ENCODE measurements around the gene MEX3A.
A peak's percentile ranks its signal among the peaks of the same experiment; 100 is the strongest.
"Not testable (repeated sequence)": the region's sequence is repeated elsewhere in the genome, so short reads cannot be mapped to it uniquely, and the experiment has no call there.

The MEX3A gene

DNA sequence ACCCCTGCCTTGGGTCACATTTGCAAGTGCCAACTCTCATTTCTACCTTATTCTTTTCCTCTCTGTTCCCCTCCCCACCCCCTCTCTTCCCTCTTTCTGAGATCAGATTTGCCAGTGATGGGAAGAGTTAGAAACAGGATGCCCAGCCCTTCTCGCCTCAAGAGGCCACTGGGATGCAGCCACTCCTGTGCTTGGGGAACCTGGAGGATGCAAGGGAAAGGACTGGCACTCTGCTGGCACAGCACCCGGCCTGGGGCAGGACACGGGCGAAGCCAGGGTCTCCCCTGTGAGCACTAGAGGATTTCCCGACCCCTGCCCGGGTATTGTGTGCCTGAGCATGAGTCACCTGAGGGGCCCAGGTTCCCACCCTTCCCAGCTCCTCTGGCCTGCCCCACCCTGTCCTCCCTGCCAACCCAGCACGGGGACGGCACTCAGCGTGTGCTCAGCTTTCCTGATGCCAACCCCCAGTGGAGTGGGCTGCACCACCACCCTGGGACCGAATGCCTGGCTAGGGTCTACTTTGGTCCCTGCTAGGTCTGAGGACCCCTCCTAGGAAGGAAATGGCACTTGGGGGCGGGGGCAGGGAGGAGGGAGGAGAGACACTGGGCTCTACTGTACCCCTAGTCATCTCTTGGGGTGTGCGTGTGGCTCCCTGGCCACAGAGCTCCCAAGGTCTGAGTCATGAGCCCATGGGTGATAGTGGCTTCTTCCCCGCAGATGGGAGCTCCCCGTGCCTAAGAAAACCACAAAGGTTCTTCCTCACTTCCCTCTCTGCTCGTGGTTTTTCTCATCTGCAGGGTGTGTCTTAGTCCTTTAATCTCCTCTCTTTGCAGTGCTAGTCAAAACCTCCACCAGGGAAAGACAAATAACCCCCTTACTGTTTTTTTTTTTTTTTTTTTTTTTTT is 44.6 kb upstream of the MEX3A start:
- peak overlapping the region; percentile 12 for H3K4me3 ChIP-seq (ENCODE audit: low read depth, low read length)

DNA sequence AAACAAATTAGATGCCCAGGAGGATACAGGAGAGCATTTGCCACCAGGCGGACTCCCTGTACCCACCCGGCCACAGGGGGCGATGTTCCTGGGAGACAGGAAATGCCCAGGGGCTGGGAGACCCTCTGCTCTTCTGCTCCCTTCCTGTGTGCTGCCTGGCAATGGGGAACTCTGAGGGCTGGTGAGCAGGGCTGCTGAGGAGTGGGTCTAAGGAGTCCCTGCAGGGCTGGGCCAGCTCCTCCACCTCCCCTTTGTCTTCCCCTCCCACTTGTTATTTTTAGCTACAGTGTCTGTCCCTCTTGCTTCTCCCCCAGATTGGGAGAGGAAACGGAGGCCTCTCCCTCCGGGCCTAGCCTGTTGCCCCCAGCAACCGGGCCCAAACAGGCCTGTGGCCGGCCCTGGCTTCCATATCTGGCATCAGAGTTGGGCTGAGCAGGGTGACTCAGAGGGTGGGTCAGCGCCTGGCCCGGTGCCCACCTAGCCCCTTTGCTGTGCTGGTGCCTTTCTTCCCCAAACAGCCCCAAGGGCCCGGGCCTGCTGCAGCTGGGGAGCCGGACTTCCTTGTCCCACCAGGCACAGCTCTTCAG is 43.9 kb upstream of the MEX3A start:
- peak overlapping the region; percentile 12 for H3K4me3 ChIP-seq (ENCODE audit: low read depth, low read length)
- DNase-seq (ENCODE audit: low read depth) = no peak
- TF ChIP-seq, protein P1, sequence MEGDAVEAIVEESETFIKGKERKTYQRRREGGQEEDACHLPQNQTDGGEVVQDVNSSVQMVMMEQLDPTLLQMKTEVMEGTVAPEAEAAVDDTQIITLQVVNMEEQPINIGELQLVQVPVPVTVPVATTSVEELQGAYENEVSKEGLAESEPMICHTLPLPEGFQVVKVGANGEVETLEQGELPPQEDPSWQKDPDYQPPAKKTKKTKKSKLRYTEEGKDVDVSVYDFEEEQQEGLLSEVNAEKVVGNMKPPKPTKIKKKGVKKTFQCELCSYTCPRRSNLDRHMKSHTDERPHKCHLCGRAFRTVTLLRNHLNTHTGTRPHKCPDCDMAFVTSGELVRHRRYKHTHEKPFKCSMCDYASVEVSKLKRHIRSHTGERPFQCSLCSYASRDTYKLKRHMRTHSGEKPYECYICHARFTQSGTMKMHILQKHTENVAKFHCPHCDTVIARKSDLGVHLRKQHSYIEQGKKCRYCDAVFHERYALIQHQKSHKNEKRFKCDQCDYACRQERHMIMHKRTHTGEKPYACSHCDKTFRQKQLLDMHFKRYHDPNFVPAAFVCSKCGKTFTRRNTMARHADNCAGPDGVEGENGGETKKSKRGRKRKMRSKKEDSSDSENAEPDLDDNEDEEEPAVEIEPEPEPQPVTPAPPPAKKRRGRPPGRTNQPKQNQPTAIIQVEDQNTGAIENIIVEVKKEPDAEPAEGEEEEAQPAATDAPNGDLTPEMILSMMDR (IDR thresholded peaks at IDR 0.05; ENCODE audit: low read depth, low read length, missing control alignments) = peak; percentile 53

More for the DNA sequence above, 44.6 kb upstream of the MEX3A start:
- TF ChIP-seq, protein P1 (IDR thresholded peaks at IDR 0.05; ENCODE audit: low read depth, low read length, missing control alignments) = no peak
- peak; percentile 80 for DNase-seq (ENCODE audit: low read depth)

DNA sequence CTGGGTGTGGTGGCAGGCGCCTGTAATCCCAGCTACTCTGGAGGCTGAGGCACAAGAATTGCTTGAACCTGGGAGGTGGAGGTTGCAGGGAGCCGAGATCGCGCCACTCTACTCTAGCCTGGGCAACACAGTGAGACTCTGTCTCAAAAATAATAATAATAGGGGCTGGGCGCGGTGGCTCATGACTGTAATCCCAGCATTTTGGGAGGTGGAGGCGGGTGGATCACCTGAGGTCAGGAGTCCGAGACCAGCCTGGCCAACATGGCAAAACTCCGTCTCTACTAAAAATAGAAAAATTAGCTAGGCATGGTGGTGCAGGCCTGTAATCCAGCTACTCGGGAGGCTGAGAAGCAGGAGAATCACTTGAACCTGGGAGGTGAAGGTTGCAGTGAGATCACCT is 43.3 kb upstream of the MEX3A start:
- H3K4me3 ChIP-seq (ENCODE audit: low read depth, low read length); DNase-seq (ENCODE audit: low read depth): not testable (repeated sequence)

DNA sequence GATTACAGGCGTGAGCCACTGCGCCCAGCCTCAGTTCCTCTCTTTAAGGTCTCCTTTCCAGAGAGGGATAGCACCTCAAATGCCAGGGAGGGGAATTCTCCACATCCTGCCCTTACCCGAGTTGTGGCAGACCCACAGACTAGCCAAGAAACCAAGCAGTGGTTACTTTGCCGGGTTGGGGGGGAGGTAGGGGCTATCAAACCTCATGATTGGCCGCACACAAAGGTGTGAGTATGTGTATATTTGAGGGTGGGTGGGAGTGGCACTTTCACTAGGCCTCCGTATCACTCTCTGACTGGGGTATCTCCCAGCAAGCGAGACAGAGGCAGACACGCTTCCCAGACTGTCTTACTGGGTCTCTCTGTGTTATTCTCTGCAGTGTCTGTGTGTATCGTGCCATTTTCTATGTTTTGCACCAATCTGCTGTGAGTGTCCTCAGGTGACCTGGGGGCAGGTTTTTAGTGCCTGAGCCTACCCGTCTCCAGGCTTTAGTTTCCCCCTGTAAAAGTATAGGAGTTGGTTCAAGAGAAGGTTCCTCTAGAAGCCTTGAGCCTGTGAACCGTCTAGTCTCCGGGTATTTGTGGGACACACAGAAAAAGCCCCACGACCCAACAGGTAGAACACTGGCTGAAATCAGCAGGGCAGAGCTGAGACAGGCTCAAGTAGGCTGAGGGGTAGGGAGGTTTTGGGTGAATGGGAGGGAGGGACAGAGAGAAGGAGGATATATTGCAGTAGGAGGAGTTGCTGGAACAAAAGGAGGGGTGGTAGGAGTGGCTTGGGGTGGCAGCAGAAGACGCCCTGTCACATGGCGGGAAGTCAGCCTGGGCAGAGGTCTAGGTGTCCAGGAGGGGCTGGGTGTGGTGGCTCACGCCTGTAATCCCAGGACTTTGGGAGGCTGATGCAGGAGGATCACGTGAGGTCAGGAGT is 42.6 kb upstream of the MEX3A start:
- TF ChIP-seq, protein P1 (IDR thresholded peaks at IDR 0.05; ENCODE audit: low read depth, low read length, missing control alignments) = no peak
- H3K4me3 ChIP-seq (ENCODE audit: low read depth, low read length) = no peak overlapping the region
- no peak for DNase-seq (ENCODE audit: low read depth)

DNA sequence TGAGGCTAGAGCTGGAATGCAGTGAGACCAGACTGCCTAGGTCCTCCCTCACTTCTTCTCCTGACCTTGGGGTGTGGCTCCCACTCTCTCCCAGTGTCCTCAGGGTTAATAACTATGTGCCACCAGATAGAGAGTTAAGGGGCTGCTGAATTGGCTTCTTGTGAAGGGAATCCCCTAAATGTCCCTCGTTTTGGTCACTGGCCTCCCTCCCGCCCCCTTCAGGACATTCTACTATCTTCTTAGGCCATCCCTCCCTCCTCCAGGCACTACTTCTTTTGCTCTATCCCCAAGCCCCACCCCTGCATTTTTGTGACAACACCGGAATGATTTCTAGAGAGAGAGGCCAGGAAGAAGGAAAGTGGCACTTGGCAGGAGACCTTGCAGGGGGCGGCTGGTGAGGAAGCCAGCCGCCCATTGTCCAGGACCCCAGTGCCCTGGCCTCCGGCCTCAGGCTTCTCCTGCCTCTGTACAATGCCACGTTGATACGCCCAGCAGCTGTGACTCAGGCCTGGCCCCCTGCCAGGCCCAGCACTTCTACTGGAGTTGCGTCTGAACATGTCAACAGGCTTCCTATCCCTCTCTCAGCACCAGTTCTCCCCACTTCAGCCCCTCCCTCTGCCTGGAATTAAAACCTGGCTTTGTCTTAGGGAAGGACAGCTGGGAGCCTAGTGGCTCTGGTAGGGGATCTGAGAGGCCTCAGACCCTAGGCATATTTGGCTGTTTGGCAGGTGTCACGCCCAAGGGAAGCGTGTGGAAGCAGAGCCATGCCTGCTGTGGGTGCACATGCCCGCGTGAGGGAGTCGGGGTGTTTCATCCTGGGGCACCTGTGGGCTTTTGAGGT is 41.3 kb upstream of the MEX3A start:
- DNase-seq (ENCODE audit: low read depth) = no peak
- TF ChIP-seq, protein P1 (IDR thresholded peaks at IDR 0.05; ENCODE audit: low read depth, low read length, missing control alignments) = peak; percentile 25
- H3K4me3 ChIP-seq (ENCODE audit: low read depth, low read length) = no peak overlapping the region

DNA sequence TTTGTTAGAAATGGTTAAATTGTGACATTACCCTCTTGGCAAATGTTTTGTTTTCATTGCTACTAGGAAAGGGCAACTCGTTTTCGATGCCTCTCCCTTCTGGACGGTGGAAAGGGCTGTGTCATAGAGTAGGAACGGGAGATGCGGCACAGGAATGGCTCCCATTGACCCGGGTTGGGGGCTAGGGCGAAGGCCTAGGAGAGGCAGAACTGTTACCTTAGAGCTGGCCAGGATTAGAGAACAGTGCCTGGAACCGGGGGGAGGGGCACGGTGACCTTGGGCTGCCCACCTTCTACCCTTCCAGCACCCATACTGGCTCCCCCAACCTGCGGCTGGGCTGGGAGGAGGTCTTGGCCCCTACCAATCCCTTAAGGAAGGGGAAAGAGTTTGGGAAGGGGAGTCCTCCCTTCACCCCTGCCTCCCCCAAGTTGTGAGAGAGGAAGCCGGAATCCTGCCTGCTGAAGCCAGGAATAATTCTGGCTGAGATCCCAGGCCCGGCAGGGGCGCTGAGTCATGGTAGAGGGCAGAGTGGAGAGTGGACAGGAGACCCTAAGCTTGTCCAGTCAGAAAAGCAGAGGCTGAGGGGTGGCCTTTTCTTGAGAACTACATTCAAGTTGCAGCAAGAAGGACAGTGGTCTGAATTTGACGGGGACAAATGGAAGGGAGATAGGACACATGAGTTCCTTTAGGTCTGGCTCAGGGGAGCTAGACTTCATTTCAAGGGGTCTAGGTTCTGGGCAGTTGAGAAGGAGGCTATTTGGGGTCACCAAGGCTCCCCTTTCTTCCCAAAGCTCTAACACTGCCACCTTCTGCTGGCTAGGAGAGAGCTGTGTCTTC is 40.5 kb upstream of the MEX3A start:
- no peak for DNase-seq (ENCODE audit: low read depth)
- TF ChIP-seq, protein P1 (IDR thresholded peaks at IDR 0.05; ENCODE audit: low read depth, low read length, missing control alignments) = no peak
- no peak overlapping the region for H3K4me3 ChIP-seq (ENCODE audit: low read depth, low read length)

All from GM12864 (cell line).